ENCODE measurements around the gene ZNF804A.

GRCh38 chr2:184698476-184698875 lies 100.1 kb downstream of the ZNF804A start:
- no peak for TF ChIP-seq CTCF (IDR thresholded peaks at IDR 0.05; ENCODE audit: low read depth, low read length, missing input control)
- TF ChIP-seq EGR1 (IDR thresholded peaks at IDR 0.05; ENCODE audit: low read depth in 2 of 2) = no peak
- TF ChIP-seq TAF1 (conservative IDR thresholded peaks at IDR 0.05) = no peak
- TF ChIP-seq NR2F2 (IDR thresholded peaks at IDR 0.05) = no peak
- no peak for TF ChIP-seq JUND (IDR thresholded peaks at IDR 0.05)

Data from liver (tissue), 3 donors.